Endothelial cell of umbilical vein (primary cell): ENCODE results near the gene PDE6B. TPM values are rescaled to one million over a fixed set of nuclear protein-coding genes. Genes with fewer than 3 reads are reported as not detected.

Experiments
- BruUV-seq: library from RNA; stranded (reverse); fragments of 400-500 nt; replicated peaks from 2 replicates; lab custom pipeline; 2021; lab: Mats Ljungman, UMichigan
- CTCF ChIA-PET: fragments of 300-600, 350-600 bp; sonication (Branson Sonifier 250); formaldehyde crosslinking; loops from one replicate; lab custom pipeline; 2021; ENCODE audit warnings: antibody characterized with exemption, inconsistent platforms; lab: Charles Lee
- POLR2A ChIA-PET: fragments of 300-600, 350-600 bp; sonication (Branson Sonifier 250); formaldehyde crosslinking; loops from one replicate; lab custom pipeline; 2021; ENCODE audit warnings: antibody characterized with exemption, inconsistent platforms; lab: Charles Lee
- DNase-seq: peaks from one replicate; pipeline ENCODE4 v3.0.0-alpha.2; 2011; ENCODE audit warnings: low read depth, low spot score
- FAIRE-seq: peaks from 2 replicates; lab custom pipeline; 2011; peaks lifted over from hg19 to GRCh38; lab: Jason Lieb, UNC
- H2AFZ ChIP-seq: 2 replicates; pipeline ENCODE4 v1.6.0; 2012; ENCODE audit warnings: low read depth, low read length, control low read depth, inconsistent platforms
- H3K27ac ChIP-seq: 2 replicates; pipeline ENCODE4 v1.5.1; 2011; ENCODE audit warnings: low read depth, mild to moderate bottlenecking, control low read depth, low read length, moderate library complexity; ENCODE audit not compliant: insufficient read depth
- H3K27me3 ChIP-seq, 2 experiments: 2 replicates each; pipeline versions ENCODE4 v1.6.0 to v1.6.1; 2011; ENCODE audit warnings: low read length in 2 of 2, mixed read lengths in 1 of 2; ENCODE audit not compliant: control insufficient read depth in 2 of 2, insufficient read depth in 2 of 2
- H3K36me3 ChIP-seq, 2 experiments: 2 replicates in 1 of 2; 3 replicates in 1 of 2; pipeline ENCODE4 v1.5.1; 2011; ENCODE audit warnings: low read length in 2 of 2, mild to moderate bottlenecking in 1 of 2, moderate library complexity in 1 of 2; ENCODE audit not compliant: control insufficient read depth in 2 of 2, insufficient read depth in 2 of 2; ENCODE audit errors: extremely low read depth in 1 of 2
- H3K4me1 ChIP-seq: 3 replicates; pipeline ENCODE4 v1.5.1; 2011; ENCODE audit warnings: mild to moderate bottlenecking, low read length; ENCODE audit not compliant: control insufficient read depth, insufficient read depth; ENCODE audit errors: extremely low read depth
- H3K4me2 ChIP-seq: 2 replicates; pipeline ENCODE4 v1.6.1; 2011; ENCODE audit warnings: low read length, control low read depth, mixed read lengths; ENCODE audit not compliant: insufficient read depth
- H3K4me3 ChIP-seq, 3 experiments: fragments of 200-600 bp in 1 of 3; sonication (generic), shearing (Covaris generic) in 1 of 3; replicated peaks in 1 of 3; 2 replicates each; pipeline ENCODE4 v1.5.1; 2011 to 2016; ENCODE audit warnings: control low read depth in 3 of 3, low read length in 3 of 3, mild to moderate bottlenecking in 2 of 3, inconsistent platforms in 1 of 3, low read depth in 1 of 3, moderate library complexity in 1 of 3; ENCODE audit not compliant: insufficient read depth in 1 of 3
- H3K79me2 ChIP-seq: 2 replicates; pipeline ENCODE4 v1.6.0; 2012; ENCODE audit warnings: low read length, inconsistent platforms; ENCODE audit not compliant: control insufficient read depth, insufficient read depth
- H3K9ac ChIP-seq: replicated peaks from 2 replicates; pipeline ENCODE3; 2011; ENCODE audit warnings: low read length, control low read depth; ENCODE audit not compliant: insufficient read depth; ENCODE audit errors: extremely low read depth
- H3K9me1 ChIP-seq: replicated peaks from 3 replicates; pipeline ENCODE4 v1.6.0; 2011; ENCODE audit warnings: mild to moderate bottlenecking, low read length; ENCODE audit not compliant: control insufficient read depth, insufficient read depth; ENCODE audit errors: extremely low read depth
- H3K9me3 ChIP-seq: replicated peaks from 2 replicates; pipeline ENCODE4 v1.5.1; 2012; ENCODE audit warnings: low read length, inconsistent platforms; ENCODE audit not compliant: control insufficient read depth, insufficient read depth
- H4K20me1 ChIP-seq: replicated peaks from 2 replicates; pipeline ENCODE3; 2011; ENCODE audit warnings: mild to moderate bottlenecking, low read length; ENCODE audit not compliant: control insufficient read depth, insufficient read depth; ENCODE audit errors: extremely low read depth
- FOS ChIP-seq: IDR thresholded peaks from 2 replicates; pipeline ENCODE4 v1.6.1; 2011; ENCODE audit warnings: mild to moderate bottlenecking, low read length, moderate library complexity, borderline replicate concordance; ENCODE audit not compliant: insufficient read depth
- MYC ChIP-seq: IDR thresholded peaks from one replicate; pipeline ENCODE4 v1.6.1; 2011; ENCODE audit warnings: mild to moderate bottlenecking, low read depth, low read length
- POLR2AphosphoS5 ChIP-seq: IDR thresholded peaks from 2 replicates; pipeline ENCODE4 v1.6.1; 2012; ENCODE audit warnings: low read depth, mild to moderate bottlenecking, control low read depth, low read length, moderate library complexity; ENCODE audit not compliant: insufficient read depth
- dilution Hi-C: fragments of 300-500 bp; cut with MboI; formaldehyde crosslinking; loops from one replicate; pipeline ENCODE4 v1.15.0; 2019; ENCODE audit warnings: low sequenced_read_pairs; ENCODE audit not compliant: extremely low pct_ligation_motif_present
- intact Hi-C: fragments of 100-400 bp; cut with micrococcal nuclease; formaldehyde crosslinking; loops from one replicate; pipeline ENCODE4 v1.10.0; 2022
- polyA plus RNA-seq, 4 experiments: library from polyadenylated mRNA; depleted of rRNA in 3 of 4; stranded (reverse) in 3 of 4; unstranded in 1 of 4; fragments of >200 nt; gene quantifications; 2 replicates each; pipeline versions ENCODE4 v1.2.1 to v1.2.3, GENCODE V29; 2011 to 2012; ENCODE audit warnings: missing spikeins in 1 of 4
- total RNA-seq: library from RNA; stranded (reverse); gene quantifications from 2 replicates; pipeline ENCODE4 v1.2.3, GENCODE V29; 2021
- TF ChIP-seq, protein P1 (sequence below), 2 donors: IDR thresholded peaks; 1 replicate in 1 of 2; 2 replicates in 1 of 2; pipeline ENCODE4 v1.5.1; 2011; ENCODE audit warnings: low read length in 2 of 2, mild to moderate bottlenecking in 2 of 2, moderate library complexity in 2 of 2, control low read depth in 1 of 2, inconsistent platforms in 1 of 2, low read depth in 1 of 2; ENCODE audit not compliant: insufficient read depth in 1 of 2; ENCODE audit errors: extremely low read depth in 1 of 2

Gene PDE6B
- total and polyA plus RNA-seq, 2 donors (not counting 3 experiments of a cell fraction or from before 2014, with no cell fraction given): 0.77 to 1.8 TPM

DNA sequence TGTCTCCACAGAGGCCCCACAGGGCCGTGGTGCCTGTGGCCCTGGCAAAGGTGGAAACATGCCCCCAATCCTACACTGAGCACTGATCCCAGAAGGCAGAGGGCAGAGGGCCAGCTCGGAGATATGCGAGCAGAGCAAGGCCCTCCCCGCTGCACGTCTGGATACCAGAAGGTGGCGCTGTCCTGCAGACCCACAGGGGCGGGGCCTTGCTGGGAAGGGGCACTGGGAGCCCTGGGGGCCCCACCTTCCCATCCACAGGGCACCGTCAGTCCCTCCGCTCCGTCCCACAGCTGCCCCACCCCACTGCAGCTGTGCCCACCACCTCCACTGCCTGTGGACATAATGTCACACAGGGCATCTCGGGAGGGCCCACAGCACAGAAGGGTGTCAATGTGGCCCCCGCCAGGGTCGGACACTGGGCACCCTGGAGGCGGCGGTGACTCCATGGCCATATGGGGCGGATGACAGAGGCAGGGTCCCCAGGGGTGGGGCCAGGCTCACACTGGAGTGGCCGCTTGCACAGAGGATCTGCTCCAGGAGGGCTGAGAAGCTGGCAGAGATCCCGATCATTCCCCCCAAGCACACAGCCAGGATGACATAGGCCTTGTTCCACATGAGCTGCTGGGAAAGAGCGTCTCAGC lies 58.7 kb downstream of the PDE6B start:
- Histone ChIP-seq H3K4me1 (peaks cover 13% of the 10 kb centered on the region), H3K9ac (no peak overlapping the region), H3K27me3 (no peaks in the 10 kb centered on the region), H3K36me3 (no peaks in the 10 kb centered on the region), H4K20me1 (no peaks in the 10 kb centered on the region), H2AFZ (no peak overlapping the region), H3K27ac (no peak overlapping the region), H3K9me1 (no peaks in the 10 kb centered on the region), H3K4me2 (no peak overlapping the region), H3K4me3 (no peak overlapping the region), H3K9me3 (no peaks in the 10 kb centered on the region), H3K79me2 (no peaks in the 10 kb centered on the region)
- intact Hi-C loops: no loop called here
- BruUV-seq: no TSS peak
- dilution Hi-C loops: no loop called here
- DNase-seq (peak; percentile 53), FAIRE-seq (peak; percentile 67)
- TF ChIP-seq, protein P1, sequence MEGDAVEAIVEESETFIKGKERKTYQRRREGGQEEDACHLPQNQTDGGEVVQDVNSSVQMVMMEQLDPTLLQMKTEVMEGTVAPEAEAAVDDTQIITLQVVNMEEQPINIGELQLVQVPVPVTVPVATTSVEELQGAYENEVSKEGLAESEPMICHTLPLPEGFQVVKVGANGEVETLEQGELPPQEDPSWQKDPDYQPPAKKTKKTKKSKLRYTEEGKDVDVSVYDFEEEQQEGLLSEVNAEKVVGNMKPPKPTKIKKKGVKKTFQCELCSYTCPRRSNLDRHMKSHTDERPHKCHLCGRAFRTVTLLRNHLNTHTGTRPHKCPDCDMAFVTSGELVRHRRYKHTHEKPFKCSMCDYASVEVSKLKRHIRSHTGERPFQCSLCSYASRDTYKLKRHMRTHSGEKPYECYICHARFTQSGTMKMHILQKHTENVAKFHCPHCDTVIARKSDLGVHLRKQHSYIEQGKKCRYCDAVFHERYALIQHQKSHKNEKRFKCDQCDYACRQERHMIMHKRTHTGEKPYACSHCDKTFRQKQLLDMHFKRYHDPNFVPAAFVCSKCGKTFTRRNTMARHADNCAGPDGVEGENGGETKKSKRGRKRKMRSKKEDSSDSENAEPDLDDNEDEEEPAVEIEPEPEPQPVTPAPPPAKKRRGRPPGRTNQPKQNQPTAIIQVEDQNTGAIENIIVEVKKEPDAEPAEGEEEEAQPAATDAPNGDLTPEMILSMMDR (IDR thresholded peaks at IDR 0.05; ENCODE audit: extremely low read depth in 1 of 2, insufficient read depth in 1 of 2, low read depth in 1 of 2, low read length in 2 of 2): peak; percentile 69 to 89
- no peak for TF ChIP-seq FOS
- POLR2A ChIA-PET: no interaction called here
- CTCF ChIA-PET: interaction anchor here (0.6 to 2.3 kb wide), 14 partner anchors 8 to 303 kb away, joined by 3 to 12 read pairs (median 5); partner anchors contain the start of genes ATP5ME, IDUA and MYL5

DNA sequence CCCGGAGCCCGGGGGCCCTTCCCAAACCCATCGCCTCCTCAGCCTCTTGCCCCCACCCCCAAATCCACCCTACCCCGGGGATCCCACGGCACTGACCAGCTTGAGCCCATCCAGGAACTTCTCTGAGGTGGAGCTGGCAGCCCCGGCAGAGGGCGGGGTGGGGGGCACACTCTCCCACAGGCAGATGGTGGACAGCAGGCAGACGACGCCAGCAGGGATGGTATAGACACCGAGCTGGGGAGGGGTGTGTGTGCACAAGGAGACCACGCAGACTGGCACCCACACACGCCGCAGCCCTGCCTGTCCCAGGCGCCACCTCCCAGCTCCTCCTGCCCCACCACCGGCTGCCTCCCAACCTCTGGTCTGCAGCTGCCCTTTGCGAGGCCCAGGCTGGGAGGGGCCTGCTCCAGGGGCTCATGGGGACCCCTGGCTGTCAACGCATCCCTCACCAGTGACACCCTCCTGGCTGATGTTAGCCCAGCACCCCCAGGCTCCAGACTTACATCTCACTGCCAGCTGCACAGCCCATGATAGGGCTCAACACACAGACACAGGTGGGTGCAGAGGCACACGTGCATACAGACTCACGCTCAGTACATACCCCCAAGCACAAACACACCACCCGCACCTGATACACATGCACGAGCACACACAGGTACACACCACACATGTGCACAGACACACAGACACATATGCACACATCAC lies 59.4 kb downstream of the PDE6B start:
- H3K9ac ChIP-seq: no peak overlapping the region
- no peaks in the 10 kb centered on the region for H3K9me3 ChIP-seq
- no peaks in the 10 kb centered on the region for H3K27me3 ChIP-seq
- dilution Hi-C loops (no loop called here), intact Hi-C loops (no loop called here)
- CTCF ChIA-PET: interaction anchor here (0.7 to 2.3 kb wide), 7 partner anchors 9 to 41 kb away, joined by 5 to 12 read pairs (median 9); partner anchors contain the start of genes ATP5ME and MYL5
- peaks cover 18% of the 10 kb centered on the region for H3K4me1 ChIP-seq
- TF ChIP-seq MYC (no peak), POLR2AphosphoS5 (no peak)
- TF ChIP-seq, protein P1 (IDR thresholded peaks at IDR 0.05; ENCODE audit: extremely low read depth in 1 of 2, insufficient read depth in 1 of 2, low read depth in 1 of 2, low read length in 2 of 2): no peak
- BruUV-seq: no TSS peak
- no peaks in the 10 kb centered on the region for H3K79me2 ChIP-seq
- no peak overlapping the region for H3K4me3 ChIP-seq
- H3K4me2 ChIP-seq: no peak overlapping the region
- no peaks in the 10 kb centered on the region for H4K20me1 ChIP-seq
- POLR2A ChIA-PET: no interaction called here
- no peak overlapping the region for H3K27ac ChIP-seq
- no peaks in the 10 kb centered on the region for H3K36me3 ChIP-seq
- no peak for FAIRE-seq
- no peak for DNase-seq
- H2AFZ ChIP-seq: no peak overlapping the region
- no peaks in the 10 kb centered on the region for H3K9me1 ChIP-seq
